HG02884 (cell line): ENCODE measurements around the gene THAP8.

Experiments used
- ATAC-seq: cut with Tn5 transposase; IDR thresholded peaks from one replicate; pipeline ENCODE4 v1.9.1; 2021; ENCODE audit warnings: mild to moderate bottlenecking, moderate library complexity; ENCODE audit not compliant: unreplicated experiment

The THAP8 gene

GRCh38 chr19:35995048-35995993, 58.8 kb downstream of the THAP8 start, which contains the start of gene SDHAF1:
Gene SDHAF1 (plus strand): TSS chr19:35995188. CDS start chr19:35995275, 87 bp downstream.
- ATAC-seq, result peak; percentile 81

- no peak for ATAC-seq
These were observed 60.0 kb downstream of the THAP8 start for GRCh38 chr19:35993923-35994598.

- no peak for ATAC-seq
These were observed 60.9 kb downstream of the THAP8 start for GRCh38 chr19:35992907-35993765.

GRCh38 chr19:35991731-35992450, 62.2 kb downstream of the THAP8 start:
- ATAC-seq, result no peak

- no peak for ATAC-seq
These were observed 63.0 kb downstream of the THAP8 start for GRCh38 chr19:35990771-35991730.

GRCh38 chr19:35990156-35990555, 63.9 kb downstream of the THAP8 start:
- ATAC-seq, result no peak

- no peak for ATAC-seq
These were observed 65.3 kb downstream of the THAP8 start for GRCh38 chr19:35988824-35989223.

- ATAC-seq, result no peak
These were observed 66.6 kb downstream of the THAP8 start for GRCh38 chr19:35987571-35987896.

- ATAC-seq, result no peak
These were observed 67.2 kb downstream of the THAP8 start for GRCh38 chr19:35986664-35987570.

- no peak for ATAC-seq
These were observed 68.0 kb downstream of the THAP8 start for GRCh38 chr19:35986111-35986510.
